HEK293 (cell line): ENCODE results near the gene CASKIN1.

ENCODE experiments used
- CTCF ChIP-seq: fragments of 450-650 bp; formaldehyde crosslinking; IDR thresholded peaks from 2 replicates; pipeline ENCODE4 v1.5.1; 2016; ENCODE audit warnings: missing biosample characterization, missing genetic modification characterization
- GLI4 ChIP-seq: fragments of 450-650 bp; formaldehyde crosslinking; IDR thresholded peaks from 2 replicates; pipeline ENCODE4 v1.5.1; 2016; ENCODE audit warnings: missing biosample characterization, missing genetic modification characterization
- ZNF175 ChIP-seq: fragments of 450-650 bp; formaldehyde crosslinking; IDR thresholded peaks from 2 replicates; pipeline ENCODE4 v1.5.1; 2016; ENCODE audit warnings: missing biosample characterization, missing genetic modification characterization
- ZNF274 ChIP-seq, 2 experiments: fragments of 200-500 bp in 1 of 2; fragments of 450-650 bp in 1 of 2; sonication (Bioruptor generic) in 1 of 2; formaldehyde crosslinking in 1 of 2; IDR thresholded peaks; 2 replicates each; pipeline versions ENCODE4 v1.5.1 to v1.6.1; 2014 to 2016; ENCODE audit warnings: borderline replicate concordance in 1 of 2, inconsistent platforms in 1 of 2, low read length in 1 of 2, missing biosample characterization in 1 of 2, missing genetic modification characterization in 1 of 2
- ZNF416 ChIP-seq: fragments of 450-650 bp; formaldehyde crosslinking; IDR thresholded peaks from 2 replicates; pipeline ENCODE4 v1.5.1; 2016; ENCODE audit warnings: missing biosample characterization, missing genetic modification characterization
- ZNF549 ChIP-seq: fragments of 450-650 bp; IDR thresholded peaks from 2 replicates; pipeline ENCODE4 v1.5.1; 2018; ENCODE audit warnings: missing biosample characterization, missing genetic modification characterization, mild to moderate bottlenecking, inconsistent platforms, moderate library complexity
- ZNF558 ChIP-seq: fragments of 450-650 bp; formaldehyde crosslinking; IDR thresholded peaks from 2 replicates; pipeline ENCODE4 v1.5.1; 2016; ENCODE audit warnings: missing biosample characterization, missing genetic modification characterization
- ZNF639 ChIP-seq: fragments of 450-650 bp; formaldehyde crosslinking; IDR thresholded peaks from 2 replicates; pipeline ENCODE4 v1.5.1; 2016; ENCODE audit warnings: missing biosample characterization, missing genetic modification characterization
- ZNF792 ChIP-seq: fragments of 450-650 bp; formaldehyde crosslinking; IDR thresholded peaks from 2 replicates; pipeline ENCODE4 v1.5.1; 2016; ENCODE audit warnings: missing biosample characterization, missing genetic modification characterization

GRCh38 chr16:2196162-2196980 lies at the start of gene CASKIN1:
- TF ChIP-seq ZNF175 (no peak), CTCF (tag by site-specific recombination) (no peak), GLI4 (tag by site-specific recombination) (no peak), ZNF792 (tag by site-specific recombination) (no peak), ZNF549 (tag by site-specific recombination) (no peak), ZNF274 (IDR thresholded peaks at IDR 0.05; ENCODE audit: low read length) (no peak), ZNF274 (tag by site-specific recombination; IDR thresholded peaks at IDR 0.05; ENCODE audit: borderline replicate concordance) (no peak), ZNF558 (no peak), ZNF639 (tag by site-specific recombination) (no peak), ZNF416 (no peak)
